Caco-2 (cell line): ENCODE results near the gene TSNAX. TPM values are rescaled to one million over a fixed set of nuclear protein-coding genes. Genes with fewer than 3 reads are reported as not detected.

Source experiments
- BruUV-seq: library from RNA; stranded (reverse); fragments of 400-500 nt; replicated peaks from 2 replicates; lab custom pipeline; 2021; lab: Mats Ljungman, UMichigan
- CTCF ChIA-PET: fragments of 300-600 bp; sonication (Branson Sonifier 250); formaldehyde crosslinking; loops from one replicate; lab custom pipeline; 2022; ENCODE audit warnings: antibody characterized with exemption; lab: Charles Lee
- POLR2A ChIA-PET: fragments of 300-600 bp; sonication (Branson Sonifier 250); formaldehyde crosslinking; loops from one replicate; lab custom pipeline; 2022; ENCODE audit warnings: antibody characterized with exemption; lab: Charles Lee
- DNase-seq, 2 experiments: peaks; one replicate each; pipeline versions ENCODE4 v3.0.0 to v3.0.0-alpha.2; 2020 to 2022
- H3K27me3 ChIP-seq: replicated peaks from 2 replicates; pipeline ENCODE4 v1.6.0; 2011; ENCODE audit warnings: low read length; ENCODE audit not compliant: control insufficient read depth, insufficient read depth
- H3K36me3 ChIP-seq: 2 replicates; pipeline ENCODE4 v1.5.1; 2011; ENCODE audit warnings: low read length; ENCODE audit not compliant: control insufficient read depth, insufficient read depth
- H3K4me1 ChIP-seq: fragments of 250-450 bp; sonication (Bioruptor Pico); 2 replicates; pipeline ENCODE4 v1.5.1; 2020; ENCODE audit warnings: mild to moderate bottlenecking
- H3K4me3 ChIP-seq: 2 replicates; pipeline ENCODE4 v1.5.1; 2011; ENCODE audit warnings: low read depth, mild to moderate bottlenecking, control low read depth, low read length
- H3K9me3 ChIP-seq: fragments of 250-450 bp; sonication (Bioruptor Pico); 2 replicates; pipeline ENCODE4 v1.5.1; 2020; ENCODE audit warnings: mild to moderate bottlenecking, moderate library complexity
- H3K27ac Mint-ChIP-seq: one replicate; pipeline ENCODE4 v1.8.0; 2022; ENCODE audit warnings: mixed read lengths; ENCODE audit not compliant: unreplicated experiment
- H3K27me3 Mint-ChIP-seq: one replicate; pipeline ENCODE4 v1.8.0; 2022; ENCODE audit warnings: mixed read lengths; ENCODE audit not compliant: insufficient read depth, unreplicated experiment
- H3K36me3 Mint-ChIP-seq: one replicate; pipeline ENCODE4 v1.8.0; 2022; ENCODE audit warnings: mild to moderate bottlenecking, mixed read lengths; ENCODE audit not compliant: insufficient read depth, unreplicated experiment
- H3K4me1 Mint-ChIP-seq: one replicate; pipeline ENCODE4 v1.8.0; 2022; ENCODE audit warnings: low read depth, mixed read lengths; ENCODE audit not compliant: unreplicated experiment
- H3K4me3 Mint-ChIP-seq: one replicate; pipeline ENCODE4 v1.8.0; 2022; ENCODE audit warnings: mild to moderate bottlenecking, moderate library complexity, mixed read lengths; ENCODE audit not compliant: unreplicated experiment
- H3K9me3 Mint-ChIP-seq: one replicate; pipeline ENCODE4 v1.8.0; 2022; ENCODE audit warnings: mixed read lengths; ENCODE audit not compliant: unreplicated experiment
- intact Hi-C: fragments of 100-400 bp; cut with micrococcal nuclease; formaldehyde crosslinking; loops from one replicate; pipeline ENCODE4 v1.10.0; 2022; ENCODE audit not compliant: unreplicated experiment
- total RNA-seq: library from RNA; stranded (reverse); gene quantifications from 2 replicates; pipeline ENCODE4 v1.2.3, GENCODE V29; 2022
- TF ChIP-seq, protein P1 (sequence below), 2 experiments: fragments of 200-600 bp in 1 of 2; IDR thresholded peaks; 1 replicate in 1 of 2; 2 replicates in 1 of 2; pipeline versions ENCODE4 v1.5.1 to v1.8.0; 2011 to 2022; ENCODE audit warnings: antibody characterized with exemption in 1 of 2, control low read depth in 1 of 2, inconsistent platforms in 1 of 2, low read depth in 1 of 2, low read length in 1 of 2, mild to moderate bottlenecking in 1 of 2, moderate library complexity in 1 of 2; ENCODE audit not compliant: insufficient read depth in 1 of 2, severe bottlenecking in 1 of 2, unreplicated experiment in 1 of 2

Gene TSNAX
- total RNA-seq, 1 experiment from 2014 or later: 39.0 TPM

DNA sequence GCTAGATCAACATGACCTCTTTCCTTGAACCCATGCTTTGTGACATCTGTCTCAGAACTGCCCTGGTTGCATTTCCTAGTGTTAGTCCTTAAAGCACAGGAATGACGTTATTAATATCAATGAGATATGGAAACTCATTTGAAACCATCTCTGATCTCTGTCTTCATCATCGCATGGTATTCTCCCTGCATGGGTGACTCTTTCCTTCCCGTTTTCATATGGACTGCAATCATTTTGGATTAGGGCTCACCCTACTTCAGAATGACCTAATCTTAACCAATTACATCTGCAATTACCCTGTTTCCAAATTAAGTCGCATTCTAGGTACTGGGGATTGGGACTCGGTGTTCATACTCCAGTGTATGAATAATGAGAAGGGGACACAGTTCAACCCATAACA lies 56.5 kb downstream of the TSNAX start:
- Mint-ChIP-seq H3K27me3 (no peaks in the 10 kb centered on the region), H3K27ac (no peak overlapping the region), H3K4me3 (no peak overlapping the region), H3K4me1 (no peaks in the 10 kb centered on the region), H3K36me3 (no peaks in the 10 kb centered on the region), H3K9me3 (no peaks in the 10 kb centered on the region)
- ChIA-PET POLR2A (no interaction called here), CTCF (interaction anchor here (0.6 to 1.3 kb wide), 3 partner anchors 216 to 228 kb away, joined by 3 to 6 read pairs (median 4); no protein-coding TSS in a partner anchor)
- BruUV-seq: no TSS peak
- TF ChIP-seq, protein P1, sequence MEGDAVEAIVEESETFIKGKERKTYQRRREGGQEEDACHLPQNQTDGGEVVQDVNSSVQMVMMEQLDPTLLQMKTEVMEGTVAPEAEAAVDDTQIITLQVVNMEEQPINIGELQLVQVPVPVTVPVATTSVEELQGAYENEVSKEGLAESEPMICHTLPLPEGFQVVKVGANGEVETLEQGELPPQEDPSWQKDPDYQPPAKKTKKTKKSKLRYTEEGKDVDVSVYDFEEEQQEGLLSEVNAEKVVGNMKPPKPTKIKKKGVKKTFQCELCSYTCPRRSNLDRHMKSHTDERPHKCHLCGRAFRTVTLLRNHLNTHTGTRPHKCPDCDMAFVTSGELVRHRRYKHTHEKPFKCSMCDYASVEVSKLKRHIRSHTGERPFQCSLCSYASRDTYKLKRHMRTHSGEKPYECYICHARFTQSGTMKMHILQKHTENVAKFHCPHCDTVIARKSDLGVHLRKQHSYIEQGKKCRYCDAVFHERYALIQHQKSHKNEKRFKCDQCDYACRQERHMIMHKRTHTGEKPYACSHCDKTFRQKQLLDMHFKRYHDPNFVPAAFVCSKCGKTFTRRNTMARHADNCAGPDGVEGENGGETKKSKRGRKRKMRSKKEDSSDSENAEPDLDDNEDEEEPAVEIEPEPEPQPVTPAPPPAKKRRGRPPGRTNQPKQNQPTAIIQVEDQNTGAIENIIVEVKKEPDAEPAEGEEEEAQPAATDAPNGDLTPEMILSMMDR (IDR thresholded peaks at IDR 0.05; ENCODE audit: insufficient read depth in 1 of 2, low read depth in 1 of 2, low read length in 1 of 2, severe bottlenecking in 1 of 2, unreplicated experiment in 1 of 2): no peak
- no peaks in the 10 kb centered on the region for H3K9me3 ChIP-seq
- no peaks in the 10 kb centered on the region for H3K27me3 ChIP-seq
- H3K4me3 ChIP-seq: no peak overlapping the region
- intact Hi-C loops: no loop called here
- H3K36me3 ChIP-seq: no peaks in the 10 kb centered on the region
- no peaks in the 10 kb centered on the region for H3K4me1 ChIP-seq
- DNase-seq: no peak

DNA sequence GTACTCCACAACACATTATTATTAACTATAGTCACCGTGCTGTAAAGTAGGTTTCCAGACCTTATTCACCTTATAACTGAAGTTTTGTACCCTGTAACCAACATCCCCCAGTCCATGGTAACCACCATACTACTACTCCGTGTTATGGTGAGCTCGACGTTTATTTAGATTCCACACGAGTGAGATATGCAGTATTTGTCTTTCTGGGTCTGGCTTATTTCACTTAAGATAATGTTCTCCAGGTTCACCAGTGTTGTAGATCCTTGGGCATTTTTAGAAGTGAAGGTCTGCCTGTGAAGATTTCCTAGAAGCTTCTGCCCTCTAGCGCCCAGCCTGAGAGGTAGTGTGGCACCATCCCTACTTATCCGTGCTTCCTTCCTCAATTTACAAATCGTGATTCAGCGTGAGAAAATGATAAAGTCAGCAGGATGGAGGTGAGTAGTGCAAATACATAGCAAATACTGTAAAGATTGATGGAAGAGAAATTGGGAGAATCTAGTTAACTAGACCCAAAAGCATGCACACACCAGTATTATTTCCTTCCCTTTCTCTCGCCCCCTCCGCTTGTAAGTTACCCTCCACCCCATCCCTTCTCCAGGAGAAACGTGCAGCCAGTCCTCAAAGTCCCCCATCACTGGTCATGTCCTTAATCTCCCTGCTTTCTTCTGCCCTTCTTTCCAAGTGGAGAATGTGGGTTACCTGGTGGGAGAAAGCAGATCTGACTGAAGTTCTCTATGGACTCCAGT lies 62.2 kb downstream of the TSNAX start:
- Histone ChIP-seq H3K9me3 (no peaks in the 10 kb centered on the region), H3K27me3 (no peaks in the 10 kb centered on the region), H3K4me1 (no peaks in the 10 kb centered on the region), H3K36me3 (no peaks in the 10 kb centered on the region), H3K4me3 (no peak overlapping the region)
- TF ChIP-seq, protein P1 (IDR thresholded peaks at IDR 0.05; ENCODE audit: insufficient read depth in 1 of 2, low read depth in 1 of 2, low read length in 1 of 2, severe bottlenecking in 1 of 2, unreplicated experiment in 1 of 2): peak; percentile 70 to 80
- Mint-ChIP-seq H3K4me3 (peak overlapping the region; percentile 32), H3K27ac (no peak overlapping the region), H3K36me3 (no peaks in the 10 kb centered on the region), H3K4me1 (peaks cover 3% of the 10 kb centered on the region), H3K27me3 (no peaks in the 10 kb centered on the region), H3K9me3 (no peaks in the 10 kb centered on the region)
- CTCF ChIA-PET: interaction anchor here (0.7 to 1.0 kb wide), 2 partner anchors 227 to 233 kb away, joined by 3 read pairs; no protein-coding TSS in a partner anchor
- DNase-seq: peak; percentile 54 to 66
- POLR2A ChIA-PET: no interaction called here
- no TSS peak for BruUV-seq
- intact Hi-C loops: loop anchor here (1.0 kb wide), 2 partner anchors 168 to 232 kb away; partner anchors contain the start of gene EGLN1

DNA sequence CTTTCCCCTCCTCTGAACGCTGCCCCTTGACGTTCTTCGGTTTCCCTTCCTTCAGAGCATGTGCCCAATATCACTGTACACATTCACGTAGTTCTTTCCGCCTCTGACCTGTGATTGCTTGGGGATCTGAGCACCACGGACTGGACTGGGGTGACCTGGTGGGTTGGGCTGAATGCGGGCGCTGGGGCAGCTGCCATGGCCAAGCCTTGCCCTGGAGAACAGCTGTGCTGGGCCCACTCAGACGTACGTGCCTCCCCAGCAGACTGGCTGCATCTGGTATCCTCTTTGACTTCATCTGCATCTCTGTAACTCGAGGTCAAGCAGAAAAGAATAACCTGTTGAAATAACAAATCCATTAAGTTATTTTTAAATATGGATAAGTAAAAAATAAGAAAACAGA lies 63.0 kb downstream of the TSNAX start:
- H3K4me1 ChIP-seq: no peaks in the 10 kb centered on the region; the same call in 1 of the 2 replicates
- H3K4me3 ChIP-seq: no peak overlapping the region
- Mint-ChIP-seq H3K27me3 (no peaks in the 10 kb centered on the region), H3K4me3 (no peak overlapping the region), H3K4me1 (peaks cover 8% of the 10 kb centered on the region), H3K36me3 (no peaks in the 10 kb centered on the region), H3K27ac (no peak overlapping the region), H3K9me3 (no peaks in the 10 kb centered on the region)
- intact Hi-C loops: no loop called here
- H3K9me3 ChIP-seq: no peaks in the 10 kb centered on the region
- H3K36me3 ChIP-seq: no peaks in the 10 kb centered on the region
- ChIA-PET POLR2A (no interaction called here), CTCF (no interaction called here)
- H3K27me3 ChIP-seq: no peaks in the 10 kb centered on the region
- TF ChIP-seq, protein P1 (IDR thresholded peaks at IDR 0.05; ENCODE audit: insufficient read depth in 1 of 2, low read depth in 1 of 2, low read length in 1 of 2, severe bottlenecking in 1 of 2, unreplicated experiment in 1 of 2): no peak
- no TSS peak for BruUV-seq
- no peak for DNase-seq
